ENCODE measurements around the gene SLCO2A1. TPM values are rescaled to one million over a fixed set of nuclear protein-coding genes. Genes with fewer than 3 reads are reported as not detected.

SLCO2A1 gene
- total RNA-seq, 2 donors from 2014 or later, result 15.9 to 46.7 TPM

- Histone ChIP-seq H3K9me3 (no peaks in the 10 kb centered on the region), H3K27ac (no peak overlapping the region), H3K4me3 (no peak overlapping the region), H3K4me1 (replicated peaks) (no peaks in the 10 kb centered on the region), H3K36me3 (no peaks in the 10 kb centered on the region), H3K27me3 (replicated peaks; ENCODE audit: insufficient read depth) (no peaks in the 10 kb centered on the region)
- TF ChIP-seq POLR2AphosphoS5 (IDR thresholded peaks at IDR 0.05) (no peak), POLR2A (IDR thresholded peaks at IDR 0.05) (no peak)
- TF ChIP-seq, protein P1, sequence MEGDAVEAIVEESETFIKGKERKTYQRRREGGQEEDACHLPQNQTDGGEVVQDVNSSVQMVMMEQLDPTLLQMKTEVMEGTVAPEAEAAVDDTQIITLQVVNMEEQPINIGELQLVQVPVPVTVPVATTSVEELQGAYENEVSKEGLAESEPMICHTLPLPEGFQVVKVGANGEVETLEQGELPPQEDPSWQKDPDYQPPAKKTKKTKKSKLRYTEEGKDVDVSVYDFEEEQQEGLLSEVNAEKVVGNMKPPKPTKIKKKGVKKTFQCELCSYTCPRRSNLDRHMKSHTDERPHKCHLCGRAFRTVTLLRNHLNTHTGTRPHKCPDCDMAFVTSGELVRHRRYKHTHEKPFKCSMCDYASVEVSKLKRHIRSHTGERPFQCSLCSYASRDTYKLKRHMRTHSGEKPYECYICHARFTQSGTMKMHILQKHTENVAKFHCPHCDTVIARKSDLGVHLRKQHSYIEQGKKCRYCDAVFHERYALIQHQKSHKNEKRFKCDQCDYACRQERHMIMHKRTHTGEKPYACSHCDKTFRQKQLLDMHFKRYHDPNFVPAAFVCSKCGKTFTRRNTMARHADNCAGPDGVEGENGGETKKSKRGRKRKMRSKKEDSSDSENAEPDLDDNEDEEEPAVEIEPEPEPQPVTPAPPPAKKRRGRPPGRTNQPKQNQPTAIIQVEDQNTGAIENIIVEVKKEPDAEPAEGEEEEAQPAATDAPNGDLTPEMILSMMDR (IDR thresholded peaks at IDR 0.05), result no peak
- intact Hi-C loops (cut with DNase I), result no loop called here
- DNase-seq (ENCODE audit: low spot score), result no peak
- 86% methylated on average over 2 of the region's 2 CpGs for WGBS
Observed at GRCh38 chr3:134064081-134064480, 34.4 kb upstream of the SLCO2A1 start.

DNA sequence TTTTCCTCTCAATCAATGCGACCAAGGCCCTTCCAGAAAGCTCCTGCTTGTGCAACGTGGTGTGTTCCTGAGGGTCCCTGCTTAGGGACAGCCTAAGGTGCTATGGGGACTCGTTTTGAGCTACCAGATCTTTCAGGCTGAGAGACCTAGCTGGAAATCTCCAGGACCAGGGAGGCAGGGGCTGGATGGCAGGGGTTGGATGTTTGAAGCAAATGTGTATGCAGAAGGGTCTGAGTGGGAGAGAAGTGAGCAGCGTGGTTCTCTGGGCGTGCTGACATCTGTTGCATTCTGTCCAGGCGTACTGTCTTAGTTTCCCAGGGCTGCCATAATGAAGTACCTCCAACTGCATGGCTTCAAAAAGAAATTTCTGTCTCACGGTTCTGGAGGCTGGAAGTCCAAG lies 31.7 kb upstream of the SLCO2A1 start:
- TF ChIP-seq, protein P1 (IDR thresholded peaks at IDR 0.05), result no peak
- TF ChIP-seq POLR2A (IDR thresholded peaks at IDR 0.05) (no peak), POLR2AphosphoS5 (IDR thresholded peaks at IDR 0.05) (no peak)
- intact Hi-C loops (cut with DNase I), result no loop called here
- H3K9me3 ChIP-seq, result no peaks in the 10 kb centered on the region
- no peak overlapping the region for H3K4me3 ChIP-seq
- no peaks in the 10 kb centered on the region for H3K27me3 ChIP-seq (replicated peaks; ENCODE audit: insufficient read depth)
- DNase-seq (ENCODE audit: low spot score), result no peak
- no peak overlapping the region for H3K27ac ChIP-seq
- H3K36me3 ChIP-seq, result no peaks in the 10 kb centered on the region
- 93% methylated on average over 7 of the region's 7 CpGs for WGBS
- H3K4me1 ChIP-seq (replicated peaks), result no peaks in the 10 kb centered on the region

DNA sequence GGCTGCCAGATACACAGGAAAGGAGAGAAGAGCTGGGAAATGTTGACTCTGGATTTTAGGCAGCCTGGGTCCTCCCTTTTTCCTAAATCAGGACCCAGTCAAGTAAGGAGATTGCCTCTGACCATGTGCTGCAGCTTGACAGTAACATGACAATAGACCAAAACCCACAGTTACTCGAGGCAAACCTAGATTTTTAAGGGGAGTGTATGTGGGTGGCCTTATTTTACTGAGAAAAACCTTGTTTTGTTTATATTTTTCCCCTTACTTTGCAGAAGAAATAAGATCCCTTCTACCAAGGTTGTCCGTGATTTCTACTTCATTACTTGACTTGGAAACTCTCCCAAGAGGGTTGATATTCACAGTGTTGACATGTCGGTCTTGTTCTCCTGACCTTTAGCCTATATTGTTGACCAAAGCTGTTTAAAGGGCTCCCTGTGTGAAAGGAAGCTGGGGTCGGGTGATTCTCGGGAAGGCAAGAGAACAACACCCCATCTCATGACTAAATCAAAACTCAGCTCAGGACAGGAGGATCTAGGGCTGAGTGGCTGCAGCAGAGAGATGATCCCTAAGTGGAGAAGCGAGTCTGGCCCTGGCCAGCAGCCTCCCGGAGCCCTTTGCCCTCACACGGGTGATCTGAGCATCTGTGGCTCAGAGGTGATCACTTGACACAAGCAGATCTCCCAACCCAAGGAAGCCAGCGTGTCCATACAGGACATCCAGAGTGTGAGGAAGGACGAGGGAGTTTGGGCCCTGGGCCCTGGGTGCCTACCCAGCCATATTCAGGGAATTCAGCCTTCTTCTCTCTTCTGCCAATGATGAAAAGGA lies 31.0 kb upstream of the SLCO2A1 start:
- intact Hi-C loops (cut with DNase I), result no loop called here
- DNase-seq (ENCODE audit: low spot score), result no peak

DNA sequence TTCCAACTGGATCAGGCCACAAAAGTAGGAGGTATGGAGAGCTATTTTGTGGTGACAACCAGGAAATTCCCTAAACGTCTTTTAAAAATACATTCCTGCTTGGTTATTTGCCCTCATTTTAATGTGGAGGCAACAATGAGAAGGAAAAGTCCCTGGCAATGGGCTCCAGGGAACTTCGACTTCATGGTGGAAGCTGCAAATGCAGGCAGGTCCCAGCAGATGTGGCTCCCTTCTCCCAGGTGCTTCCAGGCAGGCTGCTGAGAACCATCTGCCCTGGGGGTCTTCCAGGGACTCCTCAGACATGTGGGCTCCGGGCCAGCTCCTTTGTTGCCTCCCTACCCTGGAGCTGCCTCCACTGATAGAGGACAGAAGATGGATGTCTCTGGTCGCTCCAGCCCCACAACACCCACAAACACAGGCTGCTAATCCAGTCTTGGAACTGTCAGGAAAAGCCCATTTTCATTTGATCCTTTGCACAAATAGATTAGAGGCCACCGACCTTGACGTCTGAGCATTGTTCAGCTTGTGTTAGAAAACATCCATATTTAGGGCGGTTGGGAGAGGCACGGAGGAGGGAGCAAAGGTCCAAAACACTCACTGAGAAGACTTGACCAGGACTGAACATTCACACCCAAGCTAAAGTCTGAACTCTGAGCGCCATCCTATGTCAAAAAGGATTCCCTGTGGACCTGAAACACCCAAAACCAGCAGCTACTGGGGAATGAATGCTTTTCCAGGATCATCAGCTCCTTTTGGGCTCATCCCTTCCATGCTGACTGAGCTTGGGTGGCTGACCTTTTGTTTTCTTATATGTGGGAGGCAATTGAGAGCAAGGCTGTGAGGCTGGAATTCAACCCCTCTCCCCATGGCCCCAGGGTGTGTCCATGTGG lies 30.2 kb upstream of the SLCO2A1 start:
- Histone ChIP-seq H3K27me3 (replicated peaks; ENCODE audit: insufficient read depth) (no peaks in the 10 kb centered on the region), H3K36me3 (no peaks in the 10 kb centered on the region), H3K4me1 (replicated peaks) (no peaks in the 10 kb centered on the region), H3K27ac (no peak overlapping the region), H3K4me3 (no peak overlapping the region), H3K9me3 (no peaks in the 10 kb centered on the region)
- intact Hi-C loops (cut with DNase I), result no loop called here
- TF ChIP-seq POLR2AphosphoS5 (IDR thresholded peaks at IDR 0.05) (no peak), POLR2A (IDR thresholded peaks at IDR 0.05) (no peak)
- TF ChIP-seq, protein P1 (IDR thresholded peaks at IDR 0.05), result no peak
- 52% methylated on average over 9 of the region's 9 CpGs for WGBS
- no peak for DNase-seq (ENCODE audit: low spot score)

More for the DNA sequence above, 31.0 kb upstream of the SLCO2A1 start:
- 67% methylated on average over 10 of the region's 10 CpGs for WGBS
- Histone ChIP-seq H3K4me3 (no peak overlapping the region), H3K9me3 (no peaks in the 10 kb centered on the region), H3K36me3 (no peaks in the 10 kb centered on the region), H3K4me1 (replicated peaks) (no peaks in the 10 kb centered on the region), H3K27me3 (replicated peaks; ENCODE audit: insufficient read depth) (no peaks in the 10 kb centered on the region), H3K27ac (no peak overlapping the region)
- TF ChIP-seq, protein P1 (IDR thresholded peaks at IDR 0.05), result no peak
- TF ChIP-seq POLR2A (IDR thresholded peaks at IDR 0.05) (no peak), POLR2AphosphoS5 (IDR thresholded peaks at IDR 0.05) (no peak)
